Measurements from ENCODE around the gene PUS1. TPM values are rescaled to one million over a fixed set of nuclear protein-coding genes. Genes with fewer than 3 reads are reported as not detected.

Gene PUS1
- total and polyA plus RNA-seq, 2 of the 8 experiments (the other 6 are each of a cell fraction or from before 2014, with no cell fraction given): 48.1 to 81.2 TPM

GRCh38 chr12:131991816-131992430, 62.8 kb downstream of the PUS1 start (continued):
- TF ChIP-seq E2F6 (IDR thresholded peaks at IDR 0.05) (no peak), CBX8 (IDR thresholded peaks at IDR 0.05; ENCODE audit: borderline replicate concordance, low read depth, low read length) (no peak), EGR1 (IDR thresholded peaks at IDR 0.05; ENCODE audit: borderline replicate concordance, low read depth, low read length) (no peak), CTCF (IDR thresholded peaks at IDR 0.05; ENCODE audit: control extremely low read depth in 1 of 3, insufficient read depth in 1 of 3, low read depth in 1 of 3, low read length in 3 of 3) (no peak)
